SU-DHL-6 (cell line): ENCODE results near the gene N4BP2.

Source experiments
- H2AFZ ChIP-seq: fragments of 200-600 bp; sonication (generic); 2 replicates; pipeline ENCODE4 v1.6.1; 2014; ENCODE audit warnings: low read depth, mild to moderate bottlenecking, moderate library complexity, mixed read lengths, antibody characterized with exemption, low read length; ENCODE audit not compliant: severe bottlenecking
- H3F3A ChIP-seq: fragments of 200-600 bp; shearing (Covaris generic); 2 replicates; pipeline ENCODE4 v1.6.0; 2016; ENCODE audit warnings: antibody characterized with exemption, mild to moderate bottlenecking; ENCODE audit not compliant: insufficient read depth
- H3K27ac ChIP-seq: fragments of 200-600 bp; sonication (generic); 2 replicates; pipeline ENCODE4 v1.5.1; 2016; ENCODE audit warnings: low read depth, mild to moderate bottlenecking, low read length, moderate library complexity, mixed read lengths
- H3K27me3 ChIP-seq: fragments of 200-600 bp; sonication (generic), shearing (Covaris generic); 2 replicates; pipeline ENCODE4 v1.6.0; 2014; ENCODE audit warnings: mild to moderate bottlenecking, low read length
- H3K36me3 ChIP-seq: fragments of 200-600 bp; sonication (generic); 2 replicates; pipeline ENCODE4 v1.6.1; 2014; ENCODE audit warnings: mild to moderate bottlenecking, low read length, mixed read lengths
- H3K4me2 ChIP-seq: fragments of 300-600, 200-600 bp; shearing (Covaris generic), sonication (generic); 2 replicates; pipeline ENCODE4 v1.6.0; 2014; ENCODE audit warnings: low read length, low read depth, mild to moderate bottlenecking; ENCODE audit not compliant: poor library complexity, severe bottlenecking
- H3K4me3 ChIP-seq: fragments of 200-600 bp; sonication (generic); 2 replicates; pipeline ENCODE4 v1.5.1; 2014; ENCODE audit warnings: antibody characterized with exemption, low read length, mild to moderate bottlenecking, mixed read lengths; ENCODE audit not compliant: insufficient read depth, poor library complexity, severe bottlenecking
- H3K79me2 ChIP-seq: fragments of 200-600 bp; sonication (generic); 2 replicates; pipeline ENCODE4 v1.6.1; 2014; ENCODE audit warnings: mild to moderate bottlenecking, low read length, moderate library complexity; ENCODE audit not compliant: insufficient read depth
- H3K9ac ChIP-seq: fragments of 200-600 bp; sonication (generic); 2 replicates; pipeline ENCODE4 v1.7.0; 2014; ENCODE audit warnings: mild to moderate bottlenecking, low read length
- H3K9me2 ChIP-seq: fragments of 200-600 bp; sonication (generic); replicated peaks from 2 replicates; pipeline ENCODE4 v1.6.1; 2014; ENCODE audit warnings: low read length; ENCODE audit not compliant: insufficient read depth
- H3K9me3 ChIP-seq: fragments of 200-600 bp; sonication (generic); 2 replicates; pipeline ENCODE4 v1.6.1; 2014; ENCODE audit warnings: low read length, mixed read lengths; ENCODE audit not compliant: insufficient read depth
- H4K20me1 ChIP-seq: fragments of 200-600 bp; sonication (generic); 2 replicates; pipeline ENCODE4 v1.6.1; 2014; ENCODE audit warnings: low read depth, mild to moderate bottlenecking, antibody characterized with exemption, low read length, moderate library complexity, mixed read lengths
- EZH2phosphoT487 ChIP-seq: fragments of 200-600 bp; sonication (generic), shearing (Covaris generic); conservative IDR thresholded peaks from 2 replicates; pipeline ENCODE4 v1.6.1; 2018; ENCODE audit warnings: mild to moderate bottlenecking, antibody characterized with exemption, low read length, moderate library complexity, mixed read lengths
- TF ChIP-seq, protein P1 (sequence below): fragments of 200-600 bp; sonication (generic); IDR thresholded peaks from one replicate; pipeline ENCODE4 v1.5.1; 2017; ENCODE audit warnings: antibody characterized with exemption, mild to moderate bottlenecking, low read length, moderate library complexity; ENCODE audit not compliant: insufficient read depth, poor library complexity, severe bottlenecking

N4BP2 gene

DNA sequence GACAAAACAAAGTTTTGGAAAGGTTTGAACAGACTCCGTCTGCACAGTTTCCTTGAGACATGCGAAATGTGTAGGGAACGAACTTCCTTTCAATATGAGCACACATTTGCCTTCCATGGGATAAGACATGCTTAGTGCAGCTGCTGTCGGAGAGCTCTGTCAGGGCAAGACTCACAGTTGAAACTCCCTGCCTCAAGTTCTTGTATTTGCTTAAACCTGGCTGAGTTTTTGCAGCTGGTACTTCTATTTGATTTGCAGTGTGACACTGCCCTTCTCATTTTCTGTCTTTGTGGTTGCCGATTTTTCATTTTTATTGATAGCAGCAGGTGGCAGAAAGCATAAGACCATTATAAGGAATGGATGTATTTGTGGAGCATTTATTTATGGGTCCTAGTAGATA lies 122.0 kb downstream of the N4BP2 start:
- Histone ChIP-seq H3K4me2 (peak overlapping the region; percentile 74), H3K9ac (peak overlapping the region; percentile 45), H3K36me3 (no peaks in the 10 kb centered on the region), H3F3A (peaks cover 46% of the 10 kb centered on the region), H3K9me2 (no peaks in the 10 kb centered on the region), H4K20me1 (no peaks in the 10 kb centered on the region), H3K27ac (peak overlapping the region; percentile 61), H3K9me3 (no peaks in the 10 kb centered on the region), H3K4me3 (peak overlapping the region; percentile 27), H3K79me2 (no peaks in the 10 kb centered on the region), H3K27me3 (no peaks in the 10 kb centered on the region), H2AFZ (peak overlapping the region; percentile 42)
- TF ChIP-seq, protein P1, sequence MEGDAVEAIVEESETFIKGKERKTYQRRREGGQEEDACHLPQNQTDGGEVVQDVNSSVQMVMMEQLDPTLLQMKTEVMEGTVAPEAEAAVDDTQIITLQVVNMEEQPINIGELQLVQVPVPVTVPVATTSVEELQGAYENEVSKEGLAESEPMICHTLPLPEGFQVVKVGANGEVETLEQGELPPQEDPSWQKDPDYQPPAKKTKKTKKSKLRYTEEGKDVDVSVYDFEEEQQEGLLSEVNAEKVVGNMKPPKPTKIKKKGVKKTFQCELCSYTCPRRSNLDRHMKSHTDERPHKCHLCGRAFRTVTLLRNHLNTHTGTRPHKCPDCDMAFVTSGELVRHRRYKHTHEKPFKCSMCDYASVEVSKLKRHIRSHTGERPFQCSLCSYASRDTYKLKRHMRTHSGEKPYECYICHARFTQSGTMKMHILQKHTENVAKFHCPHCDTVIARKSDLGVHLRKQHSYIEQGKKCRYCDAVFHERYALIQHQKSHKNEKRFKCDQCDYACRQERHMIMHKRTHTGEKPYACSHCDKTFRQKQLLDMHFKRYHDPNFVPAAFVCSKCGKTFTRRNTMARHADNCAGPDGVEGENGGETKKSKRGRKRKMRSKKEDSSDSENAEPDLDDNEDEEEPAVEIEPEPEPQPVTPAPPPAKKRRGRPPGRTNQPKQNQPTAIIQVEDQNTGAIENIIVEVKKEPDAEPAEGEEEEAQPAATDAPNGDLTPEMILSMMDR: no peak
- no peak for TF ChIP-seq EZH2phosphoT487

DNA sequence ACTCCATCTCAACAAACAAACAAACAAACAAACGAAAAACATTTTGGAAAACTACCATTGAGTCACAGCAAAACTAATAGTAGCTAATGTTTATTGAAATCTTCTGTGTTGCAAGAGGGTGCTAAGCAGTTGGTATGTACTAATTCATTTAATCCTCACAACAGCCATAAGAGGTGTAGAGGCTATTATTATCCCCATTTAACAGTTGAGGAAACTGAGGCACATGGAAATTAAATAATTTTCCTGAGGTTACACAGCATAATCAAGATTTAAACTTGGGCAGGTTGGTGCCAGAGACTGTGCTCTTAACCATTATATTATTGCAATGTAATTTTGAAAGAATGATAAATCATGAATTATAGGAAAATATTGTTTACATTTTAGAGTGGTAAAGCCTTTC lies 122.7 kb downstream of the N4BP2 start:
- no peaks in the 10 kb centered on the region for H3K27me3 ChIP-seq
- TF ChIP-seq, protein P1: no peak
- no peak for TF ChIP-seq EZH2phosphoT487
- no peaks in the 10 kb centered on the region for H4K20me1 ChIP-seq
- no peak overlapping the region for H3K9ac ChIP-seq
- H3K9me2 ChIP-seq: no peaks in the 10 kb centered on the region
- no peak overlapping the region for H3K4me3 ChIP-seq
- H3K79me2 ChIP-seq: no peaks in the 10 kb centered on the region
- peak overlapping the region; percentile 74 for H3K4me2 ChIP-seq
- H3K36me3 ChIP-seq: no peaks in the 10 kb centered on the region
- no peaks in the 10 kb centered on the region for H3K9me3 ChIP-seq
- H3F3A ChIP-seq: peaks cover 53% of the 10 kb centered on the region
- no peak overlapping the region for H2AFZ ChIP-seq
- 0 out of 2 replicates have a peak overlapping the region, but pooled peaks have one; percentile 2 for H3K27ac ChIP-seq

DNA sequence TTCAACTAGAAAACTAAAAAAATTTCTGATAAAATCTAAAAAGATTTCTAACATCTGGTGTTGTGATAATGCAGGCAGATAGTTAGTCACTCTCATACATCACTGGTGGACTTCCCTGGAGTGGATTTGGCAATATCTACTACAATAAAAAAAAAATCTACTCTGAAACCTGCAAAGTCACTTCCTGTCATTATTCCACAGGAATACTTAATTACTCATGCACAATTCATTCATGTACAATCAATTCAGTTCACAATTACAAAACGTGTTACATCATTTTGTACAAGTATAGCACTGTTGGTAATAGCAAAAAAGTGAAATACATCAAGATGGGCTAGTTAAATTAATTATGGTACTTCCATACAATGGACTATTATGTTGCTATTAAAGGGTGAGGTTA lies 123.7 kb downstream of the N4BP2 start:
- Histone ChIP-seq H3F3A (peaks cover 61% of the 10 kb centered on the region), H3K79me2 (no peaks in the 10 kb centered on the region), H2AFZ (no peak overlapping the region), H3K9me2 (no peaks in the 10 kb centered on the region), H3K27ac (peak overlapping the region; percentile 3; the same call in 1 of the 2 replicates), H3K36me3 (no peaks in the 10 kb centered on the region), H3K4me3 (no peak overlapping the region), H3K4me2 (peak overlapping the region; percentile 7), H4K20me1 (no peaks in the 10 kb centered on the region), H3K27me3 (no peaks in the 10 kb centered on the region), H3K9me3 (no peaks in the 10 kb centered on the region), H3K9ac (no peak overlapping the region)
- TF ChIP-seq EZH2phosphoT487: no peak
- TF ChIP-seq, protein P1: no peak
